ENCODE results near the gene RAD51B. TPM values are rescaled to one million over a fixed set of nuclear protein-coding genes. Genes with fewer than 3 reads are reported as not detected.

The RAD51B gene
- total RNA-seq, 4 donors from 2014 or later, result 5.0 to 31.8 (median 20.6) TPM

DNA sequence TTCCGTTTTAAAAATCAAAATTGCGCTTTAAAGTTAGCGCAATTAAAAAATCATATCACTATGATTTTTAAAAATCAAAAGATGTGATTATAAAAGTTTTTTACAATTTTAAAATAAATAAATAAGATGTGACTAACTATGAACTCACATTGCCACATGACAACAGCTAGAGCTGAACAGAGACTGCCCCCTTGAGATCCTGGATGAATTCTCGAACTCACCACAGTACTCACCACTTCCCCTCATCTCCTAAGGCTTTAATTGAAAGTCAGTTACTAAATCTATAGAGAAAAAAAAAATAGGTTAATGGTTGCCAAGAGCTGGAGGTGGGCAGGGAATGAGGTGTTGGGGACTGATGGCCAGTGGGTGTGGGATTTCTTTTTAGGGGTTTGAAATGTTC is 589.1 kb downstream of the RAD51B start:
- WGBS, 2 donors (ENCODE audit: low coverage in 1 of 2), result 86 to 90% methylated on average over 4 of the region's 4 CpGs

DNA sequence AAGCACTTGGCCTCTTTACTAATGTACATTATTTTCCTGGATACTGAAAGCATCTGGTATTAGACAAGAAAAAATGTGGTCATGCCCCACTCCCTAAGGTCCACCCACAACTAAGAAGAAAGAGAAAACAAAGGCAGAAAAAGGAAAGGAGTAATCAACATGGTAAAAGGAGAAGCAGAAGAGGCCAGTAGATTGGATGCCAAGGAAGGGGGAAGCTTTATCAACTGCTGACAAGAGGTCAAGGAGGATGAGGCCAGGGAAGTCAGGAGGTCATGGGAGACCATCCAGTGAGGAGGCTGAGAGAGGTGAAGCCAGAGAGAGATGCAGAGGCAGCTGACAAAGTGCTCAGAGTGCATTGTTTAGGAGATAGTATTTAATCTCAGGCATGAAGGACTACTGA is 589.8 kb downstream of the RAD51B start:
- TF ChIP-seq POLR2A (IDR thresholded peaks at IDR 0.05), result no peak
- TF ChIP-seq POLR2AphosphoS5 (IDR thresholded peaks at IDR 0.05), result no peak
- TF ChIP-seq, protein P1, sequence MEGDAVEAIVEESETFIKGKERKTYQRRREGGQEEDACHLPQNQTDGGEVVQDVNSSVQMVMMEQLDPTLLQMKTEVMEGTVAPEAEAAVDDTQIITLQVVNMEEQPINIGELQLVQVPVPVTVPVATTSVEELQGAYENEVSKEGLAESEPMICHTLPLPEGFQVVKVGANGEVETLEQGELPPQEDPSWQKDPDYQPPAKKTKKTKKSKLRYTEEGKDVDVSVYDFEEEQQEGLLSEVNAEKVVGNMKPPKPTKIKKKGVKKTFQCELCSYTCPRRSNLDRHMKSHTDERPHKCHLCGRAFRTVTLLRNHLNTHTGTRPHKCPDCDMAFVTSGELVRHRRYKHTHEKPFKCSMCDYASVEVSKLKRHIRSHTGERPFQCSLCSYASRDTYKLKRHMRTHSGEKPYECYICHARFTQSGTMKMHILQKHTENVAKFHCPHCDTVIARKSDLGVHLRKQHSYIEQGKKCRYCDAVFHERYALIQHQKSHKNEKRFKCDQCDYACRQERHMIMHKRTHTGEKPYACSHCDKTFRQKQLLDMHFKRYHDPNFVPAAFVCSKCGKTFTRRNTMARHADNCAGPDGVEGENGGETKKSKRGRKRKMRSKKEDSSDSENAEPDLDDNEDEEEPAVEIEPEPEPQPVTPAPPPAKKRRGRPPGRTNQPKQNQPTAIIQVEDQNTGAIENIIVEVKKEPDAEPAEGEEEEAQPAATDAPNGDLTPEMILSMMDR (IDR thresholded peaks at IDR 0.05), result no peak
- TF ChIP-seq EP300 (IDR thresholded peaks at IDR 0.05; ENCODE audit: low read depth), result no peak
- Histone ChIP-seq H3K27me3 (no peaks in the 10 kb centered on the region), H3K4me3 (no peak overlapping the region), H3K27ac (no peak overlapping the region), H3K36me3 (no peaks in the 10 kb centered on the region), H3K4me1 (peaks cover 3 to 40% (median 11%) of the 10 kb centered on the region in 4 donors), H3K9me3 (no peaks in the 10 kb centered on the region)
- in situ Hi-C loops (cut with MboI; ENCODE audit: low pct_ligation_motif_present in 1 of 4, low pct_unique_long_range_greater_than_20kb in 1 of 4, low sequenced_read_pairs in 3 of 4) (no loop called here), intact Hi-C loops (cut with DNase I; ENCODE audit: low total_unique reads) (no loop called here)
- no peak for DNase-seq

More for the DNA sequence above, 589.1 kb downstream of the RAD51B start:
- in situ Hi-C loops (cut with MboI; ENCODE audit: low pct_ligation_motif_present in 1 of 4, low pct_unique_long_range_greater_than_20kb in 1 of 4, low sequenced_read_pairs in 3 of 4), result no loop called here
- H3K4me1 ChIP-seq, result peaks cover 3 to 41% (median 11%) of the 10 kb centered on the region in 4 donors
- H3K36me3 ChIP-seq, result no peaks in the 10 kb centered on the region
- intact Hi-C loops (cut with DNase I; ENCODE audit: low total_unique reads), result no loop called here
- H3K27me3 ChIP-seq, result no peaks in the 10 kb centered on the region
- TF ChIP-seq EP300 (IDR thresholded peaks at IDR 0.05; ENCODE audit: low read depth), result no peak
- TF ChIP-seq, protein P1 (IDR thresholded peaks at IDR 0.05), result peak in 1 of 5 experiments; percentile 5
- no peaks in the 10 kb centered on the region for H3K9me3 ChIP-seq
- DNase-seq, result no peak
- H3K4me3 ChIP-seq, result no peak overlapping the region
- H3K27ac ChIP-seq, result no peak overlapping the region

DNA sequence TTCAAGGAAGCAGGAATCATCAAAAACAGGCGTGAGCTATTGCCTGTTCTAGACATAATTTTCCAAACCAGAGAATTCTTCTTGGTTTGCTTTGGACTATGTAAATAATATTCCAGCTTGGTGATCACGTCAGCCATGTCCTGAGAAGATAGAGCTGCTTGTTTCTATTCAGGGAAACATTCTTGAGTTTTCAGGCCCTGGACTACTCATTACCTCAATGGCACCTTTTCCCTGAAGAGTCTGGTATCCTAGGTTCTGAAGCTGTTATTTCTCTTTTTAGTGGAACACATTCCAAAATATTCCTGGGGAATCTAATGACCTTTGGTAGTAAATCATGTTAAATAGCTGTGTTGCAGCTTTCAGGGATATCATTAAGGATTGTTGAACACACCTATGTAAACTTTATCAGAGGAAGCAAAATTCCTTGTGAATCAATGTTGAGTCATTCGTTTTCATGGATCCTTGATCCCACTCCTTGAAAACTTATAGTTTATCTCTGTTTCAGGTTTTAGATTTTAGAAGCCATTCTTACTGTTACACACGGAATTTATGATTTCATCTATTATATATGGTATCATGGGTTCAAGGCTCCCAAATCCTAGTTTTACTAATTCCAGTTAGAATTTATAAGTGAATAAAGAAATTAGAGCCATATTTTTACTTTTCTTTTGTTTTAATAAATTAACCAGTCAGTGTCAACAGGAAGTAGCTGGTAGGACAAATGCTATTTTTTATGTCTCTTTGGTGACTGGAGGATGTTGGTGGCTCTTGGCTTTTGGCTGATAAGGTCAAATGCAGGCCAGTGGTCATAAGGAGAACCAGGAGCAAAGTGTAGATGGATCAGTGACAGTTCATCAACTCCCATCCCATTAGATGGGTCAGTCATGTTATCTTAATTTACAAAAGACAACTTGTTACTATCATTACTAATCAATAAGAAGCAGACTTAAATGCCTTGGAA is 593.2 kb downstream of the RAD51B start:
- intact Hi-C loops (cut with DNase I; ENCODE audit: low total_unique reads), result no loop called here
- in situ Hi-C loops (cut with MboI; ENCODE audit: low pct_ligation_motif_present in 1 of 4, low pct_unique_long_range_greater_than_20kb in 1 of 4, low sequenced_read_pairs in 3 of 4), result no loop called here
- Histone ChIP-seq H3K4me3 (no peak overlapping the region), H3K36me3 (no peaks in the 10 kb centered on the region), H3K27ac (no peak overlapping the region), H3K27me3 (no peaks in the 10 kb centered on the region), H3K4me1 (peaks cover 3 to 32% (median 7%) of the 10 kb centered on the region in 4 donors), H3K9me3 (no peaks in the 10 kb centered on the region)
- WGBS, 2 donors (ENCODE audit: low coverage in 1 of 2), result 72 to 79% methylated on average over 4 of the region's 4 CpGs
- no peak for DNase-seq
- no peak for TF ChIP-seq EP300 (IDR thresholded peaks at IDR 0.05; ENCODE audit: low read depth)

DNA sequence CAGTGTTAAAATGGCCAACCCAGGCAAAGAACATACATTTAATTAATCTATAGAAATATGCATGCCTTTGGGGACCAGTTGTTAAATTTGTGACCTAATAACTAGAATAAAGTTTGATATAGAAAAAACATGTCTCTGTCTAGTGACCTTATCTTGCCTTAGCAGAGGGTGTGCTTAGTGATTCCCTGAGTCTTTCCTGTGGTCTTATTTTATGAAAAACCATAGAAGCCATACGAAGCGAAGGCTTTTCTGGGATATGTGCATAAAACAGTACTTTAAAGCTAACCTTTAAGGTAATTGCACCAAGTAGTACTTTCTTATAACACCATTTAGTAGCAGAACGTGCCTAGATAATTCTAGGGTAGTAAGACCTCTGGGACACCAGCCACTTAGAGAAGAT is 593.9 kb downstream of the RAD51B start:
- Histone ChIP-seq H3K27ac (no peak overlapping the region), H3K36me3 (no peaks in the 10 kb centered on the region), H3K27me3 (no peaks in the 10 kb centered on the region), H3K9me3 (no peaks in the 10 kb centered on the region), H3K4me1 (peaks cover 0 to 29% (median 4%) of the 10 kb centered on the region in 4 donors), H3K4me3 (no peak overlapping the region)
- no peak for TF ChIP-seq EP300 (IDR thresholded peaks at IDR 0.05; ENCODE audit: low read depth)
- TF ChIP-seq POLR2A (IDR thresholded peaks at IDR 0.05), result no peak
- TF ChIP-seq, protein P1 (IDR thresholded peaks at IDR 0.05), result no peak
- TF ChIP-seq POLR2AphosphoS5 (IDR thresholded peaks at IDR 0.05), result no peak
- DNase-seq, result no peak
- in situ Hi-C loops (cut with MboI; ENCODE audit: low pct_ligation_motif_present in 1 of 4, low pct_unique_long_range_greater_than_20kb in 1 of 4, low sequenced_read_pairs in 3 of 4), result no loop called here
- intact Hi-C loops (cut with DNase I; ENCODE audit: low total_unique reads), result no loop called here
- 93 to 97% methylated on average over 3 of the region's 3 CpGs for WGBS, 2 donors (ENCODE audit: low coverage in 1 of 2)
